ENCODE measurements around the gene GAB3.

DNA sequence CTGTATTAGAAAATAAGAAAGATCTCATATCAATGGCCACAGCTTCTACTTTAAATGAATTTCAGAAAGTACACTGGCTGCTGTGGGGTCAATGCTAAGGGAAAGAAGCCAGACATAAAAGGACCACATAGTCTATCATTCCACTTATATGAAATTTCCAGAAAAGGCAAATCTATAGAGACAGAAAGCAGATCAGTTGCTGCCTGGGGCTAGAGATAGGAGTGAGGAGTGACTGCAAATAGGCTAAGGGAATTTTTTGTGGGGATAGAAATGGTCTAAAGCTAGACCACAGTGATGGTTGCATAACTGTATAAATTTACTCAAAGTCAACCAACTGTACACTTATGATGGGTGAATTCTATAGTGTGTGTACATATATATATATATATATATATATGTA lies 8.3 kb downstream of the GAB3 start:
- TF ChIP-seq POLR2A (IDR thresholded peaks at IDR 0.05) (no peak), POLR2AphosphoS5 (IDR thresholded peaks at IDR 0.05) (no peak), EP300 (IDR thresholded peaks at IDR 0.05) (no peak)
- TF ChIP-seq, protein P1, sequence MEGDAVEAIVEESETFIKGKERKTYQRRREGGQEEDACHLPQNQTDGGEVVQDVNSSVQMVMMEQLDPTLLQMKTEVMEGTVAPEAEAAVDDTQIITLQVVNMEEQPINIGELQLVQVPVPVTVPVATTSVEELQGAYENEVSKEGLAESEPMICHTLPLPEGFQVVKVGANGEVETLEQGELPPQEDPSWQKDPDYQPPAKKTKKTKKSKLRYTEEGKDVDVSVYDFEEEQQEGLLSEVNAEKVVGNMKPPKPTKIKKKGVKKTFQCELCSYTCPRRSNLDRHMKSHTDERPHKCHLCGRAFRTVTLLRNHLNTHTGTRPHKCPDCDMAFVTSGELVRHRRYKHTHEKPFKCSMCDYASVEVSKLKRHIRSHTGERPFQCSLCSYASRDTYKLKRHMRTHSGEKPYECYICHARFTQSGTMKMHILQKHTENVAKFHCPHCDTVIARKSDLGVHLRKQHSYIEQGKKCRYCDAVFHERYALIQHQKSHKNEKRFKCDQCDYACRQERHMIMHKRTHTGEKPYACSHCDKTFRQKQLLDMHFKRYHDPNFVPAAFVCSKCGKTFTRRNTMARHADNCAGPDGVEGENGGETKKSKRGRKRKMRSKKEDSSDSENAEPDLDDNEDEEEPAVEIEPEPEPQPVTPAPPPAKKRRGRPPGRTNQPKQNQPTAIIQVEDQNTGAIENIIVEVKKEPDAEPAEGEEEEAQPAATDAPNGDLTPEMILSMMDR (IDR thresholded peaks at IDR 0.05), result no peak

All from sigmoid colon (tissue), 4 donors.